Upper lobe of left lung (tissue), 6 donors: ENCODE measurements around the gene SP8. TPM values are rescaled to one million over a fixed set of nuclear protein-coding genes. Genes with fewer than 3 reads are reported as not detected.

Source experiments
- ATAC-seq, 2 donors: fragments of 200-7000 bp; cut with Tn5 transposase; one replicate each; pipeline ENCODE4 v1.9.1; 2022; ENCODE audit warnings: mild to moderate bottlenecking in 2 of 2, moderate library complexity in 2 of 2; ENCODE audit not compliant: low FRiP score in 2 of 2
- DNase-seq, 2 donors: peaks; one replicate each; pipeline ENCODE4 v3.0.0-alpha.2; 2019 to 2020
- H3K27ac ChIP-seq, 4 donors: fragments of 200-600 bp; sonication (generic); one replicate each; pipeline ENCODE4 v1.5.1; 2016 to 2019
- H3K27me3 ChIP-seq, 4 donors: fragments of 200-600 bp; sonication (generic); one replicate each; pipeline ENCODE4 v1.5.1; 2017 to 2019
- H3K36me3 ChIP-seq, 4 donors: fragments of 200-600 bp; sonication (generic); one replicate each; pipeline ENCODE4 v1.5.1; 2016 to 2019
- H3K4me1 ChIP-seq, 4 donors: fragments of 200-600 bp; sonication (generic); one replicate each; pipeline ENCODE4 v1.5.1; 2018 to 2019
- H3K4me3 ChIP-seq, 4 donors: fragments of 200-600 bp; sonication (generic); one replicate each; pipeline ENCODE4 v1.5.1; 2017 to 2019; ENCODE audit warnings: mild to moderate bottlenecking in 2 of 4, moderate library complexity in 1 of 4
- H3K9me3 ChIP-seq, 4 donors: fragments of 200-600 bp; sonication (generic); one replicate each; pipeline ENCODE4 v1.5.1; 2018 to 2019
- CTCF ChIP-seq, 6 experiments: fragments of 450-650 bp in 4 of 6; fragments of 200-600 bp in 2 of 6; sonication (generic) in 2 of 6; IDR thresholded peaks; one replicate each; pipeline ENCODE4 v1.5.1; 2016 to 2019; ENCODE audit warnings: antibody characterized with exemption in 6 of 6
- EP300 ChIP-seq, 4 donors: sonication (generic); formaldehyde crosslinking; IDR thresholded peaks; one replicate each; pipeline ENCODE4 v1.5.1; 2017; ENCODE audit warnings: antibody characterized with exemption in 4 of 4, control low read depth in 2 of 4
- POLR2A ChIP-seq, 4 donors: fragments of 450-650 bp; IDR thresholded peaks; one replicate each; pipeline ENCODE4 v1.5.1; 2016 to 2017; ENCODE audit warnings: antibody characterized with exemption in 4 of 4, mild to moderate bottlenecking in 2 of 4
- POLR2AphosphoS5 ChIP-seq, 2 donors: sonication (generic); formaldehyde crosslinking; IDR thresholded peaks; one replicate each; pipeline ENCODE4 v1.5.1; 2017; ENCODE audit warnings: antibody characterized with exemption in 2 of 2
- WGBS, 2 donors: methylation state at CpG; one replicate each; pipeline ENCODE4 v1.1.5; 2017 to 2018; 5-methylcytosine and 5-hydroxymethylcytosine counted together
- total RNA-seq, 6 donors: library from RNA; depleted of rRNA in 4 of 6; stranded (reverse); fragments of >200 nt in 4 of 6; gene quantifications; one replicate each; pipeline versions ENCODE4 v1.1.0 to v1.2.1, GENCODE V29; 2016 to 2021
- donor health status: DM: no; HTN: no; CAD: no; lungs with moderate emphysema.
- donor health status: DM: no; HTN: yes; CAD: no; lungs with severe emphysema.

Gene SP8
- total RNA-seq, 6 donors from 2014 or later, result not detected

- Histone ChIP-seq H3K27ac (no peak overlapping the region), H3K36me3 (no peaks in the 10 kb centered on the region), H3K4me1 (no peaks in the 10 kb centered on the region), H3K27me3 (no peaks in the 10 kb centered on the region), H3K9me3 (no peaks in the 10 kb centered on the region), H3K4me3 (no peak overlapping the region)
- TF ChIP-seq CTCF (IDR thresholded peaks at IDR 0.05) (no peak), POLR2AphosphoS5 (IDR thresholded peaks at IDR 0.05) (no peak), POLR2A (IDR thresholded peaks at IDR 0.05) (no peak)
- ATAC-seq, result no peak
- 85 to 91% methylated on average over 1 of the region's 1 CpG for WGBS, 2 donors
- DNase-seq, result no peak
These were observed 36.8 kb downstream of the SP8 start for GRCh38 chr7:20749906-20750305.

GRCh38 chr7:20748853-20749252, 37.8 kb downstream of the SP8 start:
- H3K9me3 ChIP-seq, result no peaks in the 10 kb centered on the region
- no peak overlapping the region for H3K27ac ChIP-seq
- H3K4me1 ChIP-seq, result no peaks in the 10 kb centered on the region
- whole genome bisulfite sequencing, 2 donors, result 93 to 96% methylated on average over 1 of the region's 1 CpG
- no peaks in the 10 kb centered on the region for H3K27me3 ChIP-seq
- TF ChIP-seq EP300 (IDR thresholded peaks at IDR 0.05), result no peak
- no peaks in the 10 kb centered on the region for H3K36me3 ChIP-seq
- DNase-seq (no peak), ATAC-seq (no peak)
- no peak overlapping the region for H3K4me3 ChIP-seq

DNA sequence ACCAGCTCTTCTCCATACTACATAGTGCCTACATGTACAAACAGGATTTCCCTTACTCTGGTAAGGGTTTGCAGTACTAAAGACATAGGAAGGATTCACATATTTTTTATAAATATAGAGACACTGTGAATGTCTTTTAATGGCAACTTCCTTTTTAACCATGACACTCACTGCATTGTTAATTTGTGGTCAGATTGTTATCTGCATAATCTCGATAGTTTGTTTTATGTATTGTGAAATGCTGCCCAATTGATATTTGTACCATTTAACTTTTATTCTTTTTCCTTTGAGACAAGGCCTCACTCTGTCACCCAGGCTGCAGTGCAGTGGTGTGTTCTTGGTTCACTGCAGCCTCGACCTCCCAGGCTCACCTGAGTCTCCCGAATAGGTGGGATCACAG, 39.7 kb downstream of the SP8 start:
- H3K9me3 ChIP-seq, result no peaks in the 10 kb centered on the region
- no peak overlapping the region for H3K27ac ChIP-seq
- no peaks in the 10 kb centered on the region for H3K36me3 ChIP-seq
- no peaks in the 10 kb centered on the region for H3K27me3 ChIP-seq
- H3K4me1 ChIP-seq, result no peaks in the 10 kb centered on the region
- no peak overlapping the region for H3K4me3 ChIP-seq
- TF ChIP-seq POLR2A (IDR thresholded peaks at IDR 0.05) (no peak), POLR2AphosphoS5 (IDR thresholded peaks at IDR 0.05) (no peak), EP300 (IDR thresholded peaks at IDR 0.05) (no peak), CTCF (IDR thresholded peaks at IDR 0.05) (no peak)
- DNase-seq, result no peak
- 61 to 64% methylated on average over 3 of the region's 3 CpGs for WGBS, 2 donors
- no peak for ATAC-seq

GRCh38 chr7:20745702-20746101, 41.0 kb downstream of the SP8 start:
- H3K36me3 ChIP-seq, result no peaks in the 10 kb centered on the region
- H3K27ac ChIP-seq, result no peak overlapping the region
- no peaks in the 10 kb centered on the region for H3K4me1 ChIP-seq
- DNase-seq (no peak), ATAC-seq (no peak)
- no peaks in the 10 kb centered on the region for H3K27me3 ChIP-seq
- TF ChIP-seq EP300 (IDR thresholded peaks at IDR 0.05) (no peak), POLR2A (IDR thresholded peaks at IDR 0.05) (no peak), CTCF (IDR thresholded peaks at IDR 0.05) (no peak), POLR2AphosphoS5 (IDR thresholded peaks at IDR 0.05) (no peak)
- H3K9me3 ChIP-seq, result no peaks in the 10 kb centered on the region
- no peak overlapping the region for H3K4me3 ChIP-seq
- 73 to 79% methylated on average over 7 of the region's 7 CpGs for WGBS, 2 donors

GRCh38 chr7:20744954-20745446, 41.7 kb downstream of the SP8 start:
- no peak for ATAC-seq
- Histone ChIP-seq H3K9me3 (no peaks in the 10 kb centered on the region), H3K36me3 (no peaks in the 10 kb centered on the region), H3K4me1 (no peaks in the 10 kb centered on the region), H3K27me3 (no peaks in the 10 kb centered on the region), H3K27ac (no peak overlapping the region), H3K4me3 (no peak overlapping the region)
- 43 to 53% methylated on average over 7 of the region's 7 CpGs for WGBS, 2 donors
- DNase-seq, result no peak
- TF ChIP-seq EP300 (IDR thresholded peaks at IDR 0.05), result no peak
- no peak for TF ChIP-seq POLR2A (IDR thresholded peaks at IDR 0.05)
- TF ChIP-seq CTCF (IDR thresholded peaks at IDR 0.05), result no peak
